Stimulated activated CD4-positive, alpha-beta T cell treated with anti-CD3 and anti-CD28 coated beads, Interleukin-1b, Interleukin-23, amount 100 ng/mL, for 24 hours (primary cell): ENCODE measurements around the gene COL1A2.

Experiments used
- DNase-seq, 4 experiments: peaks; one replicate each; pipeline ENCODE4 v3.0.0-alpha.2; 2020; ENCODE audit warnings: low read depth in 4 of 4, low spot score in 1 of 4

The COL1A2 gene

DNA sequence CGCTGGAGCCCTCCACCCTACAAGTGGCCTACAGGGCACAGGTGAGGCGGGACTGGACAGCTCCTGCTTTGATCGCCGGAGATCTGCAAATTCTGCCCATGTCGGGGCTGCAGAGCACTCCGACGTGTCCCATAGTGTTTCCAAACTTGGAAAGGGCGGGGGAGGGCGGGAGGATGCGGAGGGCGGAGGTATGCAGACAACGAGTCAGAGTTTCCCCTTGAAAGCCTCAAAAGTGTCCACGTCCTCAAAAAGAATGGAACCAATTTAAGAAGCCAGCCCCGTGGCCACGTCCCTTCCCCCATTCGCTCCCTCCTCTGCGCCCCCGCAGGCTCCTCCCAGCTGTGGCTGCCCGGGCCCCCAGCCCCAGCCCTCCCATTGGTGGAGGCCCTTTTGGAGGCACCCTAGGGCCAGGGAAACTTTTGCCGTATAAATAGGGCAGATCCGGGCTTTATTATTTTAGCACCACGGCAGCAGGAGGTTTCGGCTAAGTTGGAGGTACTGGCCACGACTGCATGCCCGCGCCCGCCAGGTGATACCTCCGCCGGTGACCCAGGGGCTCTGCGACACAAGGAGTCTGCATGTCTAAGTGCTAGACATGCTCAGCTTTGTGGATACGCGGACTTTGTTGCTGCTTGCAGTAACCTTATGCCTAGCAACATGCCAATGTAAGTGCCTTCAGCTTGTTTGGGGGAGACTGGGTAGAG is at the start of gene COL1A2:
TSS of gene COL1A2 (plus strand) at position 459 of the 704 bp plus-strand sequence. CDS start at position 596, 137 bp downstream.
- DNase-seq: no peak

DNA sequence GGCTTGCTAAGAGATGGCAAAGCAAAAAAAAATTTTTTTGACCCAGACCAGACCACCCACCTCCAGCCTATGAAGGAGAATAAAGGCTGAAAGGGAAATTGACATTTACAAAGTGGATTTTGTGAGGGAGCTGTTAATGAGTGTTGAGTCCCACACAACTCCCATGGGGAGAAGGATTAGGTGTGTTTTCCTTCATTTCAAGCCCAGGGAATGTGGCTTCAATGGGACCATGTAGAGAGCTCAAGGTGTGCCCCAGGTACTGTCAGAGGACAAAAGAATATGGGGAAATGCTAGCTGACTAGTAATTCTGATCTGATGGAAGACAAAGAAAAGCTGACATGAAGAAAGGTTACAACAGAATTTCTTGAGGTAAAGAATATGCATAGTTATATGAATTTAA is 48.8 kb upstream of the COL1A2 start:
- no peak for DNase-seq

DNA sequence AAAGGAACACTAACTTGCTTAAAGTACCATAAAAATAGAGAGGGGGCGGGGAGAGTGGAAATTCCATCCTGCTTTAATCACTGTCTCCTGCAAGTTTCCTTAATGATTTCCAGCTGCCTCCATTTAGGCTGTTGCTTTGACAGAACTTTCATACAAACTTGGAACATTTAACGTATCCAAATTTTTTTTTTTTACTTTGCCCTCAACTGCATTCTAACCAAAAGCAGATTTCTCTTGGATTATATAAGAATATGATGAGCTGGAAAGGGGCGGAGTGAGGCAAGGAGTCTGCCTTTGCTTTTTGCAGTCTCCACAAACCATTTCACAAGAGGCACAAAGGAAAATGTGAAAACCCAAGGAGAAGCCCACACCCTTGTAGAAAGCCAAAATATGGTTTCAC is 46.6 kb upstream of the COL1A2 start:
- no peak for DNase-seq

DNA sequence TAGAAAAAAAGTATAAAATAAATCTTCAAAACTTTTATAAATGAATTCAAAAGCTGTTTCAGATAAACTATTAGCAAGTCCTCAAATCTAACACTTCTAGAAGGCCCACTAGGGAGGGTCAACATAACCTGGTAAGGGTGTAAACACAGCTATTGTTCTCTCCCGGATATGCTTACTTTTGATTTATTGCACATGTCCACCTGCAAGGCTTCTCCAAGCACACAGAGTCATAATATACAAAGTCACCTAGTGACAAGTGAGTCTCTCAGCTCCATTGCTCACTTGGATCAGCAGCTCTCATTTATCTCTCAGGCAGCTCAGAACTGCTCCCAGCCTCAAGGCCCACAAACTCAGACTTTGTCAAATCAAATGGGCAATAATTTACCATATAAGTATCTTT is 44.0 kb upstream of the COL1A2 start:
- DNase-seq: no peak

DNA sequence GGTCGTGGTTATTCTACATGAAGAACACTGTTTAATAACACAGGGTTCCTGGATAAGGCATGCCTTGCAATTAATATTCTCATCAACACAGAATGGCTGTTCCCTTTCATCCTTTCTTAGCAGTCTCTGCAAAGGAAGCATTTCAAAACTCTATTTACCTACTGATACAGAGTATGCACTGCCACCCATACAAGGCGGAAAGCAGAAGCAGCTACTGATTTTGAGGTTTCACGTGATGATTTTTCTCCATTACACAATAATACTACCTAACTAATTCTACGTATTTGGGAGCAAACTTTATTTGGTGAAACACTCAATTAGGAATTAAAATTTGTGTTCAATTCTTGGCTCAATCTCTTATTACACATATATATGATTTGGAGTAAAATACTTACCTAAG is 43.0 kb upstream of the COL1A2 start:
- no peak for DNase-seq

DNA sequence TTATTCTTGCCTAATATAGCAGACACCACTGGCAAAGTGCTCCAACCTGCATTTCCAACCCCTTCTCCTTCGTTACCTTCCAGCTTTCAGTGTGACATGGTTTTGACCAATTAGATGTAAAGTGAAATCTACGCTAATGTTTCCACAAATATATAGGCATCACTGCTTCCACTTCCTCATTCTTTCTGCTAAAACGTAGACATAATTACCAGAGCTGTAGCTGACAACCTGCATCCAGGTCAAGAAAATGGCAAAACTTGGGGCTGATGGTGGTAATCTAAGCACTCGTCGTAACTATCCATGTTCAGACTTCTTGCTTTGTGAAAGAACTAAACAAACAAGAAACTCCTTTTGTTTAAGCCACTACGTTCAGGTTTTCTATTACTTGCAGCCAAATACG is 41.8 kb upstream of the COL1A2 start:
- DNase-seq: no peak

DNA sequence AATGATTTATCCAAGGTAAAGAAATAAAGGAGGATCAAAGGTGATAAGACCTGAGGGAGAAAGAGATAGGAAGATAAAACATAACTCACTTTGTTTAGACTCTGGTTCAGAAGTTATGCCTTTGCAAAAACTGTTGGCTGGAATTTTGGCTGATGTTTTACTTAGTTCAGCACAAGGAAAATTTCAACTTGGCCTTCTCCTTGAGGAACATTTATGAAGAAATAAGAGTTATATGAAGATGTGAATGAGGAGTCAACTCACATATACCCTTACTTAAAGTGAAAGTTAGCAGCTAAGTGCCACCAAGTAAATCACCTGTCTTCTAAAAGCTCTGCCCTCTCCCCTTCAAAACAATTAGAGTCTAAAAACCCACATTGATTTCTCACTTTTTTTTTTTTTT is 39.7 kb upstream of the COL1A2 start:
- no peak for DNase-seq

DNA sequence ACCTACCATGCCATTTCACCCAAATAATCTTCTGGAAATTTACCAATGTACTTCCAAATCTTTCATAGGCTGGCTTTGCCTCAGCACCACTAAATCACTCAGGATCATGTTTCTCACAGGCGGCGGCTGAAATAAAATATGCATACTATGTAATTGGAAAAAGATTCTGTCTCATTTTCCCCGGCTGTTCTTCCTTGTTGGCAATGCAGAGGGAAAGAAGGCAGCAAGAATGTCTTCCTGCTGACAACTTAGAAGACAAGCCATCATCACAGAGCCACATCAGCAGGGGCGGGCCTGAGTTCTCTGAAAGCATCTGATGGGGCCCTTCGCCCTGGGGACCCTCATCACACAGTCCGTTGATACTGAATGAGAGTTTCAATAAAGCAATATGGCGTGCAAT is 39.2 kb upstream of the COL1A2 start:
- DNase-seq: no peak

DNA sequence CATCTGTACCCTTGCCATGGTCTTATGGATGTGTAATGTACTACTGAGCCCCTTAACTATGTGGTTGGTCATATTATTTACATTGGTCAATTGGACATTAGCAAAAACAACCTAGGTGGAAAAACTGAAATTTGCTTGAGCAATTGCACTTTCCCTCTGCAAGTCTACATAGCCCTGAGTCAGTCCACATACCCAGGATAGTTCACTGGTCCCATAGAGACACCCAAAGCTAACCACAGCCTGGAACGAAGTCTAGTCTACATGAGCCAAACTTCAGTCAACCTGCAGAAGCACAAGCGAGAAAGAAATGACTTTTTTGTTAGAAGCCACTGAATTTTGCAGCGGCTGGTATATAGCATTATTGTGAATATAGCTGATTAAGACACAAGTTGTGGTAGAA is 37.6 kb upstream of the COL1A2 start:
- no peak for DNase-seq

DNA sequence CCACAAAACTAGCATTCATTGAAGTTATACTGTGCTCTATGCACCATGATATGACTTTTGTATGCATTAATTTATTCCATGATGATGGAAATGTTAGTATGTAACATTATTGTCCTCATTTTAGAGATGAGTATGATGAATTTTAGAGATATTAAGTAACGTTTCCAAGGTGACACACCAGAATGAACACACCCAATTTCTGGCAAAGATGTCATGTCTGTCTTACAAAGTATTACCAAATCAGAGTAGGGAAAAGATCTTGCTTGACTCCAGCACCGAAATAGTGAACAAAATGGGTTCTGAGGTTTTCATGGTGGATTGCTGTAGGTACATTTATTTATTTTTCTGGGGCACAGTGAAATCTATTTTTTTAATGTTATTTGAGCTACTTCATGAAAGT is 33.8 kb upstream of the COL1A2 start:
- no peak for DNase-seq

DNA sequence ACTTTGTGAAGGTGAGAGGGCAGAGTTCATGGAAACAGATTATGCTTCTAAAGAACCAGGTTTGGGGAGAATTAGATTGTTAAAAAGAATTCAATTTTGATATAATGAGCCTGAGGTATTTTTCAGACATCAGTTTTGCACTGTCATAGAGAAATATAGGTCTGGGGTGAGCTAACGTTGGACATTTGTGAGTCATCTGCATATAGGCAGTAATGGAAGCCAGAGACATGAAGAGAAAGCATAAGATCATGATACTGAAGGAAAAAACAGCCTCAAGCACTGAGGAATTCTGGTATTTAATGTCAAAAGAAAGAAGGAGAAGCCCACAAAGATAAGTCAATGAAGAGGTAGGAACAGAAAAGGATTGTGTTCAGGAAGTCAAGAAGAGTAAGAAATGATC is 32.4 kb upstream of the COL1A2 start:
- no peak for DNase-seq

DNA sequence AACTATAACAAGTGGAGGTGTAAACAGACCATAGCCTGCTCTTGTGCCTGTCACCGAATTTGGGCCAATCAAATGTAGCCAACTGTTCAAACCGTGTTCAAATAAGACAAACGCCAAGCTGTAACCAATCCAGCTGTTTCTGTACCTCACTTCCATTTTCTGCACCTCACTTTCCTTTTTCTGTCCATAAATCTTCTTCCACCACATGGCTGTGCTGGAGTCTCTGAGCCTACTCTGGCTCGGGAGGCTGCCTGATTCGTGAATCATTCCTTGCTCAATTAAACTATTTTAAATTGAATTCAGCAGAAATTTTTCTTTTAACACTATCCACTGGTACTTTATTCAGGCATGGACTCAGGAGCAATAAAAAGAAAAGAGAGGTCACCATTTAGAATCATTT is 29.9 kb upstream of the COL1A2 start:
- no peak for DNase-seq

DNA sequence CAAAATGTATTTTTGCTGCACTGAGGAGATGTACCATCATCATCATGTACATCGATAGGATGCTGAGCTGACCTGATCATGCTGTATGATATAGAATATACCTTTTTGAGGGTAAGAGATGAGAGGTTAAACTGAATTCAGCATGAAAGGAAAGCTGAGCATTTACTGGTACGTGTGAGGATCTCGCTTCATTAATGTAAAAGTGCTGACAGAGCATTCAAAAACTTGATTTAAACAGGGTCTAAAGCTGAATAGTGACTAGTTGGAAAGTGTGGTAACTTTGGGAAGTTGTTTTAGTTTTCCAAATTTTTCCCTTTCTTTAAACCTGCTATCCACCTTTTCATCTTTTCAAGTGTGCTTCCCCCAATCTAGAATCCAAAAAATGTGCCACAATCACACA is 28.5 kb upstream of the COL1A2 start:
- no peak for DNase-seq

DNA sequence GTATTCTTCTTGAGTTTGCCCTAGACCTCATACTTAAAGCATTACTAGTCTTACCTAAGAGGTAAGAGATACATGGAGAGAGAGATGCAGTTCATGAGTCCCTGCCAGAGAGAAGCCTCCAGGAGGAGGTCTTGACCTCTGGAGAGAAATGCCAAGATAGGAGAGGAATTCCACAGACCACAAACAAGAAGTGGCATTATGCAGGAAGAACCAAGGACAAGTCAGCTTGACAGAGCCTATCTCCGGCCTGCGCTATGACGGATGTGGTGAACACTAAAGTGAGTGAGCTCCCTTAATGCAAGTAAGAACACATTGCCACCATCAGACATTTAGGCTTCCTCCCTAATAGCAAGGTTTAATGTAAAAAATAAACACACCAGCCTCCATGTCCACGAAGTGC is 27.9 kb upstream of the COL1A2 start:
- no peak for DNase-seq

DNA sequence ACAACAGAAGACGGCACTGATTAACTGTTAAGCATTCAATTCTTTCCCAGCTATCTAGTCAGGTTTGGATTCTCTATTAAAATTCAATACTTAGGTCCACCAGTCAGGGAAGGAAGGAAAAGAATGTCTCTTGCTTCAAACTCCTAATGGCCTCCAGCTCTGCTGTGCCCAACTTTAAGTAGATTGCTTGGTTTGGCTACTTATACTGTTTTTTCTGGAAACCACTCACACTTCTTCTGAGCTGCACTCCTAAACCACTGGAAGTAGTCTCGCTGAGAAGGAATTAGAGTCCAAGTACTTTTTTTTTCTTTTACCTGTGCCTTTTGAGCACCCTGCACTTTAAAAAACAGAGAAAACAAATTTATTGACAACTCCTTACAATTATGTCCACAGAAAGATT is 26.7 kb upstream of the COL1A2 start:
- no peak for DNase-seq

DNA sequence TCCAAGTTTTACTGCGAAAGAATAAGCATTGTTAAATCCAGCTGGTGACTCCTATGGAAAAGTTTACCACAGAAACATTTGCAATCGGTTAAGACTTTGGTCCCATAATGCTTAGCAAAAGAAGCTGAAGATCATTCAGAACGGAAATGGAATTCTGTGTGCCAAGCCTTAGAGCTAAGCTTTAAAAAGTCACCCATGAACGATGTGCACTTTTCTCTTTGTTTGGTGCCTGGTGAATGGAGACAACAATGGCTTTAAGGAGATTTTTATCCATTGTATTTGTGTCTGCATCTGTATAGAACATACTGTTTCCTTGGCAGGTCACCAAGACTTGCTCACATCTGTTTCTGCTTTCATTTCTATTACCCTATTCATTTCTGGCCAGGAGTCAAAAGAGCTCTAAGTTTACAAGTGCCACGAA is 26.3 kb upstream of the COL1A2 start:
- no peak for DNase-seq

DNA sequence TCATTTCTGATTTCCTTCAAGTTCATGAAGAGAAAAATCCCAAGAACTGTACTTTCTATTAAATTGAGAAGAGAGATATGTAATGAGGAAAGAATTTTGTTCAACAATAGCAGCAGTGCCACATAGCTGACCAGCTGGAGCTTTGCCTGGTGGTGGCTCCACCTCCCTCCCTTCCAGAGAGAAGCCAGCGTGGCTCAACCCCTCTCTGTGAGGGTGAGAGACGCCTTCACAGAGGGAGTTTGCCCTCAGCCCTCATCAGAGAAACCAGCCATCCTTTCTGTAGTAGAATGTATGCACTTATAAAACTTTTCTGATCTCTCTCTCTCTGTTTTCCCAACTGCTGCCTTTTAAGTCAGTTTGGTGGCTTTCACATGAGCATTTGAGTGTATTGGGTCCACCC is 20.5 kb upstream of the COL1A2 start:
- DNase-seq: no peak

DNA sequence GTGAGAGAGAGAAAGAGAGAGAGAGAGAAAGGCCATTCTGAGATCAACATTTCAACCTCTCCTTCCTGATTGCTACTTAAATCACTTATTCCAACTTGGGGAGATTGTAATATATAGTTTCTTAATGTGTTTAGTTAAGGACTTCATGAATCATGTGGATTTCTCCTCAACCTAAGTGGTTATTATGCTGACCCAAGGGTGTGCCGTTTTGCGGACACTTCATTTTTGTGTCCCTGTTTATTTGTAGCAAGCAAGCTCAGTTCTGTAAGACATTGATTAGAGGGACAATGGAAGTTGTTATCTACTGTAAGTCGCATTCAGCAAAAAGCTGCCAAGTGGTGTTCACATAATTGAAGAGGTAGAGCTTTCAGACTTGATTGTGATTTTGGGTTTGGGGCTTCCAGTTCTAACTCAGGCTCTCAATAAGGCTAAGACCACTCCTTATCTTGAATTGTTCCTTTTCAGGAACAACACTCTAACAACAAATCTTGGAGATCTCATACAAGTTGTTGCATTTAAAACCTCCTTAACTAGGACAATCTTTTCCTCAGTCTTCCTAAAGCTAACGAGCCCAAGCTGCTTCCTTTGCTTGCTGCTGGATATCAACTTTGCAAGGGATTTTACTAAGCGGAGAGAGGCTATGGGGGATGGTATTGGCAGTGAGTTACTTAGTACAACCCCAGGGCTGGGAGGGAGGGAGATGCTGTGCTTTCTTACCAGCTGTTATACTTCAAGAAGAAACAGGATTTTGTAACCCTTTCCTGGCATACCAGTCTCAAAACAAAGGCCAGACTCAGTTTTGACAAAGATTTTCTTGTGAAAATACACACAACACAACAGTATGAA is 19.8 kb upstream of the COL1A2 start:
- no peak for DNase-seq

DNA sequence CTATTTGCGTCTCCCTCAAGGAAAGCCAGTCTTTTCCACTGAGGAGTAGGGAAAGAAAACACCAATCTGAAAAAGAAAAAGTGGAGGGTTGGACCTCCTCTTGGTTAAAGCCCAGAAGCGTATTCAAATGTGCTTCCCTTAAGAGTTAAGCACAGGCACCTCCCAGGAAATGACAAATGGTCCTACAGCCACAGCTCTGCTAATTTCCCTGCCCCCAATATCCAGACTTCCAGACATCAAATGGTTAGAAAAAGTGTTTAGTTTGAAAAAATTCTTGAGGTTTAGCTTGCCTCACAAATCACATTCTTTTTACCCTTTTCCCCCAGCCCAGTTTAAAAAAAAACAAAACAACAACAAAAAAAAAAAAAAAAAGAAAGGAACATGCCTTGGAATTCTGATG is 19.0 kb upstream of the COL1A2 start:
- DNase-seq: no peak

DNA sequence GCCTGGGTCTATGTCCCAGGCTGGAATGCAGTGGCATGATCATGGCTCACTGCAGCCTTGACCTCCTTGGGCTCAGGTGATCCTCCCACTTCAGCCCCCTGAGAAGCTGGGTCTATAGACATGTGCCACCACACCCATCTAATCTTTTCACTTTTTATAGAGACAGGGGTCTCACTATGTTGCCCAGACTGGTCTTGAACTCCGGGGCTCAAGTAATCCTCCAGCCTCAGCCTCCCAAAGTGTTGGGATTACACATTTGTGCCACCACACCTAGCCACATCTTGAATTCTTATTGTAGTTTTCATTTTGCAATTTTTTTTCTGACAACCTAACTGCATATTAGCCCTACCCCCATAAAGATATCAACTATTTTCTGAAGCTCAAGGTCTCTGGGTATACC is 18.4 kb upstream of the COL1A2 start:
- no peak for DNase-seq

DNA sequence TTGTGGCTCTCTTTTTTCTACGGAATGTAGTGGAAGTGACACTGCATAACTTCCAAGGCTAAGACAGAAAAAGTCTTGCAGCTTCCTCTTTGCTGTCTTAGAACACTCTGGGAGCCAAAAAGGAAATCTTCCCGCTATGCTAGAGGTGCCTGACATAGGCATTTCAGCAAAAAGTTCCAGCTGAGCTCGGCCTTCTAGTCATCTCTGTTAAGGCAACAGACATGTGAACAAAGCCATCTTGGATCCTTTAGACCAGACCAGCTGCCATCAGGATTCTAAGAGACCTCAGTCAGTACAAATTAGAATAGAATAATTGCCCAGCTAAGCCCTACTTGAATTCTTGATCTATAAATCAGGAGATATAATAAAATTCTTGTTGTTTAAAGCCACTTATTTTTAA is 16.3 kb upstream of the COL1A2 start:
- DNase-seq: no peak

DNA sequence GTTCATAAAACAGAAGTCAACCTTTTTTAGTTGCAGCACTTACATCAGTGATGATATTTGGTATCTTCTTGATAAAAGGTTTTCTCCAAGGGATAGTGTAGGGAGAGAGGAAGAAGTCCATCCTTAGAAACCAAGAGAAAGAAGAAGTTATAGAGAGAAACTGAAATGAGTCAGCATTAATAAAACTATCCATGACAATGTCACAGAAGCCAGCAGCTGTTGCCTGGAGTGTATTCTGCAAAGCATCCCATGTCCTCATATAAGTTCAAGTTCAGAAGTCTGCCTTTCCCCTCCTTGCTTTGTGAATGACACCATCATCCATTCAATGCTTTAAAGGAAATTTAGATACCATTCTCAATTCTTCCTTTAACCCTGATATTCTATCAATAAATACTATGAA is 14.4 kb upstream of the COL1A2 start:
- DNase-seq: no peak

DNA sequence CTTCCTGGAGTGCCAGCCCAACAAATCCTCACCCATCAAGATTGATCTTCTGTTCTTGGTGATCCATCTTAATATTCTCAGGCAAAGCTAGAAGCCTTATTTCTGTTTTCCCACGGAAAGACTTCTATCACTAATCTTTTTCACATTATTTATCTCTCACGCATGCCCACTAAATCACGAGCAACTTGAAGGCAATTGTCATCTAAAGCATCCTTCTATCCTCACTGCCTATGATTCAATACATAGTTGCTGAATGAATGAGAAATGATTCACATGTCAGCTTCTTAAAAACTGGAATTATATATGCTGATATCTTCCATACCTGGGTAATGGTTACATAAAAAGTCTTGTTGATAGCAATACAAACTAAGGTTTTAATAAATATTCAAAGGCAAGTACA is 12.6 kb upstream of the COL1A2 start:
- no peak for DNase-seq
